ENCODE data around the gene LYL1. TPM values are rescaled to one million over a fixed set of nuclear protein-coding genes. Genes with fewer than 3 reads are reported as not detected.

LYL1 gene
- total and polyA plus RNA-seq, 2 donors (not counting 1 experiment from before 2014, with no cell fraction given): 112 to 125 TPM

GRCh38 chr19:13138171-13138915, 35.7 kb upstream of the LYL1 start:
- peaks cover 0 to 28% of the 10 kb centered on the region in 2 experiments for H3K36me3 ChIP-seq (replicated peaks in 1 of 2; ENCODE audit: control extremely low read depth in 1 of 2, control insufficient read depth in 1 of 2, extremely low read depth in 1 of 2, insufficient read depth in 2 of 2, low read length in 1 of 2)
- H3K4me3 Mint-ChIP-seq: no peak overlapping the region
- TF ChIP-seq CTCF (IDR thresholded peaks at IDR 0.05): no peak
- TF ChIP-seq EZH2 (IDR thresholded peaks at IDR 0.05; ENCODE audit: borderline replicate concordance, insufficient read depth, low read depth, low read length, poor library complexity, severe bottlenecking): no peak
- no peaks in the 10 kb centered on the region for H3K9me3 ChIP-seq (ENCODE audit: control extremely low read depth in 1 of 3, control insufficient read depth in 2 of 3, insufficient read depth in 1 of 3, low read length in 2 of 3)
- no peak overlapping the region for H3K27ac ChIP-seq (ENCODE audit: low read length in 2 of 2)
- no peaks in the 10 kb centered on the region for H3K27me3 ChIP-seq (replicated peaks in 1 of 4; ENCODE audit: control extremely low read depth in 1 of 4, control insufficient read depth in 3 of 4, insufficient read depth in 4 of 4, low read length in 3 of 4)
- ATAC-seq (ENCODE audit: low read depth): no peak
- 91% methylated on average over 32 of the region's 40 CpGs for WGBS (ENCODE audit: insufficient coverage)
- DNase-seq: no peak
- H4K20me1 ChIP-seq (ENCODE audit: control insufficient read depth, insufficient read depth, low read length, poor library complexity, severe bottlenecking): peaks cover 6% of the 10 kb centered on the region
- no peaks in the 10 kb centered on the region for H3K4me1 Mint-ChIP-seq
- CTCF ChIA-PET: no interaction called here
- POLR2A ChIA-PET: no interaction called here
- H3K4me2 ChIP-seq (replicated peaks; ENCODE audit: low read depth, low read length, poor library complexity, severe bottlenecking): no peak overlapping the region
- no peaks in the 10 kb centered on the region for H3K9me3 Mint-ChIP-seq (ENCODE audit: insufficient read depth)
- no peak overlapping the region for H3K4me3 ChIP-seq (ENCODE audit: control extremely low read depth in 1 of 5, extremely low read depth in 1 of 5, insufficient read depth in 1 of 5, low read depth in 2 of 5, low read length in 4 of 5)
- H3K79me2 ChIP-seq (ENCODE audit: control insufficient read depth, insufficient read depth, low read length): peaks cover 35% of the 10 kb centered on the region
- no peaks in the 10 kb centered on the region for H3K4me1 ChIP-seq (ENCODE audit: control insufficient read depth in 2 of 2, insufficient read depth in 2 of 2, low read length in 2 of 2)
- H3K9ac ChIP-seq (ENCODE audit: low read length): no peak overlapping the region
- H3K27ac Mint-ChIP-seq: no peak overlapping the region
- H3K27me3 Mint-ChIP-seq: no peaks in the 10 kb centered on the region
- no peak overlapping the region for H2AFZ ChIP-seq (ENCODE audit: insufficient read depth, low read depth, low read length, poor library complexity, severe bottlenecking)
- intact Hi-C loops (cut with micrococcal nuclease): no loop called here

GRCh38 chr19:13137290-13137794, 34.7 kb upstream of the LYL1 start:
- ATAC-seq (ENCODE audit: low read depth) (no peak), DNase-seq (no peak)
- no peaks in the 10 kb centered on the region for H3K9me3 ChIP-seq (ENCODE audit: control extremely low read depth in 1 of 3, control insufficient read depth in 2 of 3, insufficient read depth in 1 of 3, low read length in 2 of 3)
- H3K36me3 ChIP-seq (replicated peaks in 1 of 2; ENCODE audit: control extremely low read depth in 1 of 2, control insufficient read depth in 1 of 2, extremely low read depth in 1 of 2, insufficient read depth in 2 of 2, low read length in 1 of 2): peaks cover 0 to 28% of the 10 kb centered on the region in 2 experiments
- peaks cover 6% of the 10 kb centered on the region for H4K20me1 ChIP-seq (ENCODE audit: control insufficient read depth, insufficient read depth, low read length, poor library complexity, severe bottlenecking)
- H3K27me3 ChIP-seq (replicated peaks in 1 of 4; ENCODE audit: control extremely low read depth in 1 of 4, control insufficient read depth in 3 of 4, insufficient read depth in 4 of 4, low read length in 3 of 4): no peaks in the 10 kb centered on the region
- no peak overlapping the region for H3K4me3 ChIP-seq (ENCODE audit: control extremely low read depth in 1 of 5, extremely low read depth in 1 of 5, insufficient read depth in 1 of 5, low read depth in 2 of 5, low read length in 4 of 5)
- WGBS (ENCODE audit: insufficient coverage): 97% methylated on average over 19 of the region's 28 CpGs
- H3K79me2 ChIP-seq (ENCODE audit: control insufficient read depth, insufficient read depth, low read length): peaks cover 44% of the 10 kb centered on the region
- no peak overlapping the region for H3K9ac ChIP-seq (ENCODE audit: low read length)
- Mint-ChIP-seq H3K27me3 (no peaks in the 10 kb centered on the region), H3K9me3 (ENCODE audit: insufficient read depth) (no peaks in the 10 kb centered on the region), H3K27ac (no peak overlapping the region), H3K4me1 (peaks cover 5% of the 10 kb centered on the region), H3K4me3 (no peak overlapping the region)
- TF ChIP-seq CTCF (IDR thresholded peaks at IDR 0.05) (no peak), EZH2 (IDR thresholded peaks at IDR 0.05; ENCODE audit: borderline replicate concordance, insufficient read depth, low read depth, low read length, poor library complexity, severe bottlenecking) (no peak)
- H3K4me2 ChIP-seq (replicated peaks; ENCODE audit: low read depth, low read length, poor library complexity, severe bottlenecking): no peak overlapping the region
- H3K27ac ChIP-seq (ENCODE audit: low read length in 2 of 2): no peak overlapping the region
- POLR2A ChIA-PET: interaction anchor here (0.6 kb wide), 1 partner anchor 717 kb away, joined by 4 read pairs; no protein-coding TSS in a partner anchor
- H2AFZ ChIP-seq (ENCODE audit: insufficient read depth, low read depth, low read length, poor library complexity, severe bottlenecking): no peak overlapping the region
- intact Hi-C loops (cut with micrococcal nuclease): no loop called here
- CTCF ChIA-PET: no interaction called here
- H3K4me1 ChIP-seq (ENCODE audit: control insufficient read depth in 2 of 2, insufficient read depth in 2 of 2, low read length in 2 of 2): no peaks in the 10 kb centered on the region
